DMS53 treated with DMSO at 0.1 percent for 48 hours (cell line): ENCODE data around the gene LTB4R.

Experiments
- DNase-seq: peaks from one replicate; lab custom pipeline; 2025; ENCODE audit not compliant: unreplicated experiment; lab: John Stamatoyannopoulos, UW

The LTB4R gene

DNA sequence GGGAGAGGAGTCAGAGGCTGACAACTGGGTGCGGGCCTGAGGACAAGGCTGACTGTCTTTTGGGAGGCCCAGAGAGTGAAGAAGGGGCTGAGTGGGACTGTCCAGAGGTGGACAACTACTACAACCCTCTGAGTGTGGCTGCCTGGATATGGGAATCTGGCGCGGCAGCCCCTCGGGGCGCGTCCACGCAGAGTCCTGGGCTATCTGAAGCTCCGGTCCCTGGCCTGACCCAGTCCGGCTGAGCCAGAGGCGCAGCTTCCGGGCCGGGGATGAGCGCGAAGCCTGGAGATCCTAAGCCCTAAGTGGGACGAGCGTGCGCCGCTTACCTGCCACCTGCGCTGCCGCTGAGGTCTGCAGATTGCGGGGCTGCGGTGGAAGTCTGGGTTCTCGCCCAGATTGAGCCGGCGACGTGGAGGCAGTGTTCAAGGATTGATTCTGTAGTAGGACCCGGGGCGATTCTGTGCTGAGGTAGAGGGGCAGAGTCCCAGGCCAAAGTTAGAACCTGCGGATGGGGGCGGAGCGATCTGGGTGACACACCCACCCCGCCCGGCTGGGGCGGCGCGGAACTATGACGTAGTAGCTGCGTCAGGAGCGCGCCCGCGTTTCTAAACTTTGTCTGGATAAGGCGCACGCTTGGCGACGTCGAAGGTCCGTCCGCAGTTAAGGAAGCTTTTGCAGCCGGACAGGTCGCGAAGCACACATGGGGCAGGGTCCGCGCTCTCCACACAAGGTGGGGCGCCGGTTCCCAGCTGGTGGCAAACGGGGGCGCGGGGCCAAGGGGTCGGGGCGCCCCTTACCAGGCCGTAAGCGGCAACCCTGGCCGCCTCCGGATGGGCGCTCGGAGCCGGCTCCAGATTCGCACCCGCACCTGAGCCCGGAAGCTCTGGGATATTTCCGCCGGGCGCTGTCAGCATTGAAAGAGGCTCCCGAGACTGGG is 11.8 kb upstream of the LTB4R start, which contains the start of the genes DHRS1 and NOP9:
Gene DHRS1, minus strand, starts transcription at position 526 of the 937 bp plus-strand sequence. CDS start 674 bp downstream, outside the sequence.
Gene NOP9, plus strand, starts transcription at position 596 of the 937 bp plus-strand sequence. Its CDS starts 105 bp downstream, at position 701.
- peak; percentile 54 for DNase-seq

DNA sequence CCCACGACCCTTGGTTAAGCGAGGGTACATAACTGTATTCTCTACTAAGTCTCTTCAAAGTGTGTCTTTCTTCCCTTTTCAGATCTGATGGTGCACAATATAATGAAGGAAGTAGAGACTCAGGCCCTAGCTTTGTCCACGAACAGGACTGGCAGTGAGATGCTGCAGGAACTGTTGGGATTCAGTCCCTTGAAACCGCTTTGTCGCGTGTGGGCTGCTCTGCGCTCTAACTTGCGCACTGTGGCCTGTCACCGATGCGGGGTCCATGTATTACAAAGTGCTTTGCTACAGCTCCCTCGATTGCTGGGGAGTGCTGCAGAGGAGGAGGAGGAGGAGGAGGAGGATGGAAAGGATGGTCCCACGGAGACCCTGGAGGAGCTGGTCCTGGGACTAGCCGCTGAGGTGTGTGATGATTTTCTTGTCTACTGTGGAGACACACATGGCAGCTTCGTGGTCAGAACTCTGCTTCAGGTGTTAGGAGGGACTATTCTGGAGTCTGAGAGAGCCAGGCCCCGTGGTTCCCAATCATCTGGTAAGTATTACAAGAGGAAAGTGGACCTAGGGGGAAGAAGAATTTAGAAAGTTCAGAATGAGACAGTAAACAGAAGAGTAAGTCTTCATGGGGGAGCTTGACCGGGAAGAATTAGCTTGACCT is 10.8 kb upstream of the LTB4R start:
- DNase-seq: no peak

- DNase-seq: no peak
Measured at GRCh38 chr14:24304019-24304387, 7.3 kb upstream of the LTB4R start.

DNA sequence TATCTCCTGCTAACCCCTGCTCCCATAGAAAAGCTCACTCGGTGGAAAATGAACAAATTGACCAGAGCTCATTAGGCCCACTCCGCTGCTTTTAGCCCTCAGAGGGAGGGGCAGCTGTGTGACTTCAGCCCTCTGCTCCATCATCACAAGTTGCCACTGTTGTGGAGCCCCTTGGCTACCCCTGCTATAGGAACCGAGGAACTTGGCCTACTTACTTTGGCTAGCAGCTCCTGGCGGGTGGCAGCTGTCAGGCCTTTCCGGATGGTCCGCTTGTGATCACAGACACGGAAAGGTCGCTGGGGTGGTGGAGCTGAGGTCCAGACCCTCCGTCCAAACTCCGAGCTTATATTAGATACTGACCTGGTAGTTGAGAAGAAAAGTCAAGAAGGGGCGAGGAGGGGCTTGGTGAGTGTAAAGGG is 4.1 kb upstream of the LTB4R start:
- no peak for DNase-seq

- DNase-seq: peak; percentile 14
Measured at GRCh38 chr14:24307575-24308341, 3.5 kb upstream of the LTB4R start, which contains the start of gene CIDEB. CIDEB (minus strand) TSS chr14:24307977; CDS start chr14:24307858, 119 bp downstream.

DNA sequence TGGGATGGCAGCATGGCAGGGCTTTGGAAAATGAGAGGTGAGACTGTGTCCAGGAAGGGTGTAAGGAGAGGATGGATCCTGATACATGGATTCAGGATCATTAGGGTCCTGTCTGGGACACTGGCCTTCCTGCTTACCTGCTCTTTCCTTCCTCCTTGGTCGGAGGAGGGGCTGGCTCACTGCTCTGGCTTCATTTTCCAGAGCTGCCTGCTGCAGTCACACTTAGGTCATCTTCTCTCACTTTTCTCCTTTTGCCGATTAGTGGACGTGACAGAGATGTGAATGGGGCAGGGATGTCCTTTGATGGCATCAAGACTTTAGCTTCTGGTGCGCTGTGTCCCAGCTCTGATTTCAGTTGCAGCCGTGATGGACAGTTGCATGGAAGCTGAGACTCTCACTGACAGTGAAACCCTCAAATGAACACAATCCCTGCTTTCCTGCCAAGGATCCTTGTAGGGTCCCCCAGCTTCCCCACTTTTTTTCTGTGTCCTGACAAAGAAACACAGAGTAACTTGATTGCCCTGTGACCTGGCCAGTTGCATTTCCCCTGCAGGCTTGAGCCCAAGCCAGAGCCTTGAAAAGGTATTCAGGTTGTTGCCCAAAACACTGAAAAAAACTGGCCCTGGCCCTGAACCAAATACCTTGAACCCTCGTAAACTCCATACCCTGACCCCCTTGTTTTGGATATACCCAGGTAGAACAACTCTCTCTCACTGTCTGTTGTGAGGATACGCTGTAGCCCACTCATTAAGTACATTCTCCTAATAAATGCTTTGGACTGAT is 2.8 kb upstream of the LTB4R start:
- DNase-seq: no peak

DNA sequence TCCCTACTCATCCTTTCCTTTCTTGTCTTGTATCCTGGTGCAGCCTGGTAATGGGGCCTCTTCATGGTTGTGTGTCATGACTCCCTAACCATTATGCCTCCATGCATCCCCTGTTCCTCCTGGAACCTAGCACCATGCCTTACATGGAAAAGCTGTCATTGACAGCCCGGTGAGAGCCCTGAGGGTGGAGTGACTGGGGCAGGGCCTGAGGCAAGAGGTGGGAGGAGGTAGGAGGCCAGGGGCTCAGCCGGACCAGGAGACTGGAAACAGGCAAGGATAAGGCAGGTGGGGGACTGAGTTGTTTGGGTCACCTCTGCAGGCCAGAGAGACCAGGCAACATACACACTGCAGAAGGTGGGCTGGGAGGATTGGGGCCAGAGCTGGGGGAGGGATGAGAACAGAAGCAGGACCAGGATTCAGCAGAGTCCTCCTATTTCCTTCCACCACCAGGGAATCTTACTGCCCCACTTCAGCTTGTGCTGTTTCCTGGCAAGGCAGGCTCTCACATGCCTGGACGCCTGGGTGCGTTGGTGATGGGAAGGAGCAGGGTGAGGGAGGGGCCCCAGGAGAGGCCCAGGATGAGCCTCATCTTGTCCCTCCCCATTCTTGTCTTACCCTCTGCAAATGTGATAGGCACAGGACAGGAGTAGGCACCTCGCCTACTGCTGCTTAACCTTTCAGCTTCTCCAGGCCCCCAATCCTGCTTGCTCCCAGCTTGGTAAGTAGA is 1.6 kb upstream of the LTB4R start, which contains the start of gene LTB4R2:
Gene LTB4R2, plus strand, starts transcription at position 603 of the 727 bp plus-strand sequence. CDS start 525 bp downstream, outside the sequence.
- no peak for DNase-seq

GRCh38 chr14:24310265-24310645 is 1.0 kb upstream of the LTB4R start:
- DNase-seq: no peak

DNA sequence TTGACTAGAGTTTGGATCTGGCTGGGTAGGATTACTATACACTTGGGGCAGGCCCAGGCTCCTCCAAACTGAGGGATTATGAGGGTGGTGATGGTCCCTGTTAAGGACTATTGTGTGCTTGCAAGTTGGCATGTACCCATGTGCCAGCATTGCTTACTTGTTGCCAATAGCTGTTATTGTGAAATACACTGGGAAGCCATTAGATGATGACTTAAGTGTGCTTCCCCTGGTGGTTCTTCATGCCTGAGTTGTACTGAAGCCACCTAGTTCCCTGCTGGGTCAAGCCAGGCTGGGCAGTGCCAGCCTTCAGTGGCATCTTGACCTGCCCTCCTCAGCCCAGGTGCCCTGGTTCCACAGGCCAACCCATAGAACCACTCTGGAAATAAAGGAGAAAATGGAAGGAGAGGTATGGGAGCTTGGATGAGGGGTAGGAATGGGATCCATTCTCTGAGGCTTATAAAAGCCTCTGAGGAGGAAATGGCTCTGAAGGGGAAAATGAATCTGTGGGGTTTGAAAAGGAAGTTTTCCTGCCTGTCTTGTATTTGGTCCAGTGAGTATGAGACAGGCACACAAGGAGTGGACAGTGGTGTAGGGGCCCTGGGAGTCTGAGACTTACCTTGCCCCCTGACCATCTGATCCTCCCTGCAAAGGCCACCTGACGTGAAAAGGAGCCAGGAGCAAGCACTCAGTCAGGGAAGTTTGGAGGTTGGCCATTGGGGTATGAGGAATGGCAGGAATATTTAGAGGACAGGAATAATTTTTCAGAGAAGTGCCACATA is 724 bp downstream of the LTB4R start:
- no peak for DNase-seq

GRCh38 chr14:24312736-24313507 is 1.6 kb downstream of the LTB4R start:
- DNase-seq: no peak

GRCh38 chr14:24313913-24314312 is 2.6 kb downstream of the LTB4R start:
- no peak for DNase-seq

GRCh38 chr14:24314377-24315193 is 3.3 kb downstream of the LTB4R start:
- DNase-seq: no peak

- no peak for DNase-seq
Measured at GRCh38 chr14:24315243-24315806, 4.0 kb downstream of the LTB4R start.

DNA sequence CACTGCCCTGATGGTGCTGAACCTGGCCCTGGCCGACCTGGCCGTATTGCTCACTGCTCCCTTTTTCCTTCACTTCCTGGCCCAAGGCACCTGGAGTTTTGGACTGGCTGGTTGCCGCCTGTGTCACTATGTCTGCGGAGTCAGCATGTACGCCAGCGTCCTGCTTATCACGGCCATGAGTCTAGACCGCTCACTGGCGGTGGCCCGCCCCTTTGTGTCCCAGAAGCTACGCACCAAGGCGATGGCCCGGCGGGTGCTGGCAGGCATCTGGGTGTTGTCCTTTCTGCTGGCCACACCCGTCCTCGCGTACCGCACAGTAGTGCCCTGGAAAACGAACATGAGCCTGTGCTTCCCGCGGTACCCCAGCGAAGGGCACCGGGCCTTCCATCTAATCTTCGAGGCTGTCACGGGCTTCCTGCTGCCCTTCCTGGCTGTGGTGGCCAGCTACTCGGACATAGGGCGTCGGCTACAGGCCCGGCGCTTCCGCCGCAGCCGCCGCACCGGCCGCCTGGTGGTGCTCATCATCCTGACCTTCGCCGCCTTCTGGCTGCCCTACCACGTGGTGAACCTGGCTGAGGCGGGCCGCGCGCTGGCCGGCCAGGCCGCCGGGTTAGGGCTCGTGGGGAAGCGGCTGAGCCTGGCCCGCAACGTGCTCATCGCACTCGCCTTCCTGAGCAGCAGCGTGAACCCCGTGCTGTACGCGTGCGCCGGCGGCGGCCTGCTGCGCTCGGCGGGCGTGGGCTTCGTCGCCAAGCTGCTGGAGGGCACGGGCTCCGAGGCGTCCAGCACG is 4.7 kb downstream of the LTB4R start:
- no peak for DNase-seq

- no peak for DNase-seq
Measured at GRCh38 chr14:24316597-24316950, 5.3 kb downstream of the LTB4R start.
